ENCODE measurements around the gene GDF2.

The GDF2 gene

GRCh38 chr10:47353351-47353750 lies 31.1 kb downstream of the GDF2 start:
- no peak for DNase-seq

DNA sequence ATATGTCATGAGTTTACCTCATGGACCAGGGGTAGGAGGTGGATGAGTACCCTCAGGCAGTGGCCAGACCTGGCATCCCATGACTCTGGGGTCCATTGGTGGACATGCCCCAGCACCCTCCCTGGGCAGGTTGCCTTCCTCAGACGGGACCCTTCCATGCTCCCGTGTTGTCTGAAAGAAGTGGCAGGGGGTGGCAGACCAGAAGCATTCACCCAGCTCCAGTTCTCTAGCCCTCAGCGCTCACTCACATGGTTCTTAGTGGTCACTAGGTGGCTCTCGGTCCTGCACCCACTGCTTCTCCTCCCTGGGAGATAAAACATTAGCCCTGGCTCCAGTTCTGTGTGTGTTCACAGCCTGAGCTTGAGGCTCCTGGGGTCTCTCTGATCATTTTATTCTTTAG lies 31.9 kb downstream of the GDF2 start:
- DNase-seq: no peak

DNA sequence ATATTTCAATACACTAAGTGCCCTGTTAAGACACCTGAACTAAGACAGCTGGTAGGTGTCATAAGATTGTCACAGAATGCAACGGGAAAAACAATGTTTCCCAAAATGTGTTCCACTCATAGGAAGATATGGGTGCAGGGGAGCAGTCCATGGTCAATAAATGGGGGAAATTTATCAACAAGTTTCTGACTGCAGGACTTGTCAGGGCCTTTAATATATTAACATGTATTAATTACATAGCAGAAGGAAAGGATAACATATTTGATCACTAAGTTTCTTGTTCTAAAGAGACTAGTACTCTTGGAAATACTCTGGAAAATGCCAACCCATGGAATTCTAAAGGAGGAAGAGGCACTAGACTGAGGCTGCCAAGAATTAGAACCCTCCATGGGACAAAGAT lies 32.6 kb downstream of the GDF2 start:
- no peak for DNase-seq

GRCh38 chr10:47356708-47357107 lies 34.5 kb downstream of the GDF2 start:
- no peak for DNase-seq

DNA sequence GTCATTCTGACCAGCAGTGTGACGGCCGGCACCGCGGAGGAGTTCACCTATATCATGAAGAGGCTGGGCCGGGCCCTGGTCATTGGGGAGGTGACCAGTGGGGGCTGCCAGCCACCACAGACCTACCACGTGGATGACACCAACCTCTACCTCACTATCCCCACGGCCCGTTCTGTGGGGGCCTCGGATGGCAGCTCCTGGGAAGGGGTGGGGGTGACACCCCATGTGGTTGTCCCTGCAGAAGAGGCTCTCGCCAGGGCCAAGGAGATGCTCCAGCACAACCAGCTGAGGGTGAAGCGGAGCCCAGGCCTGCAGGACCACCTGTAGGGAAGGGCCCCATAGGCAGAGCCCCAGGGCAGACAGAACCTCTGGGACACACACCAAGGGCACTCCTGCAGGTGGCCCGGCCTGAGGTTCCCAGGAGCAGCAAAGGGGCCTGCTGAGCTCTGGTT lies 34.9 kb downstream of the GDF2 start:
- DNase-seq: no peak

- DNase-seq: no peak
These were observed 35.7 kb downstream of the GDF2 start for GRCh38 chr10:47357911-47358310.

DNA sequence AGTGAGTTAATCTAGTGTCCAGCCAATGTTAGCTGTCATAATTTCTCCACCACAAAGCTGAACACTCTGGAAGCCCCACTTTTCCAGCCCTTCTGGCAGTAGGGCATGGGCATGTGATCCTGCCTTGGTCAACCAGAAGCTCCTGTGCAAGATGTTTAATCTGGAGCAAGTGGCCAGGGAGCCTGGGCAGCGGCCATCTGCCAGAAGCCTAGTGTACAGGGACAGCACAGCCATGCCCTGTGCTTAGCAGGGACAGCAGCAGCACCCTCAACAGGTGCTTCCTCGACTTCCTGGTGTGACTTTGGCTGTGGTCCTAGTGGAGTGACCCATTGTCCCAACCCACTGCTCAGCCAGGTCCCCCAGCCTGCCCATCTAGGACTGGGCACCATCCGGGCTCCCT lies 36.2 kb downstream of the GDF2 start:
- DNase-seq: no peak

DNA sequence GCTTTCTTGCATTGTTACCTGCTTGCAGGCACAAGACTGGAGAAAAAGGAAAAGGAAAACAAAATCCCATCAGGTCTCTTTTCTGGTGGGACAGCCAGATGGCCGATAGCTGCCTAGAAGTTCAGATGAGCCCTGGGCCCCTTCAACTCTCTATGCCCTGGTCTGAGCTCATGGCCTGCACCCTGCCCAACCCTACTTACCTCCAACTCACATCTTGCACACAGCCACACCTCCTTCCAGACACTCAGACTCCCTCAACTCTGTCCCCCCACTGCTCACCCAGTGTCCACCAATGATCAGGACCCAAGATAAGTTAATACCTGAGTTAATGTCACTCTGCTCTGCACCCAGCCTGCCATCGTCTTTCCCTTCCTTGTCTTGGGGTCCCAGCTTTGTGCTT lies 36.8 kb downstream of the GDF2 start:
- DNase-seq: no peak

- DNase-seq: no peak
These were observed 37.6 kb downstream of the GDF2 start for GRCh38 chr10:47359626-47360418.

GRCh38 chr10:47360419-47361040 lies 38.3 kb downstream of the GDF2 start:
- DNase-seq: no peak

GRCh38 chr10:47361293-47361692 lies 39.0 kb downstream of the GDF2 start:
- peak; percentile 26 for DNase-seq

GRCh38 chr10:47362199-47362598 lies 39.9 kb downstream of the GDF2 start:
- DNase-seq: no peak

- no peak for DNase-seq
These were observed 41.5 kb downstream of the GDF2 start for GRCh38 chr10:47363781-47364180.

DNA sequence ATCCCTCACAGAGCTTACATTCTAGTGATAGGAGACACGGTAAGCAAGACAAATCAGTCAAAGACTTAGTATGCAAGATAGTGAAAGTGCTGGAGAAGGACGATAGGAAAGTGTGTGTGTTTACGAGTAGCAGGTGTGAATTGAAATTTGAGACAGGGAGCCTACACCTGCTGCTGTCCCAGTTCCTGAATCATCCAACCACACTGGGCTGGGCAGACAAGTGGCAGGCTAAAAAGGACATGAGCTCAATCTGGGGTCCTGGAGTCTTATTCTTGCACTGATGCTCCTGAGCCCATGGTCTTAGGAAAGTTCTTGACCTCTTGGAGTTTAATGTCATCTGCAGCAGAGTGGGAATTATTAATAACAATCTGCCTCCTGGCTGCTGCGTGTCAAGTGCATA lies 42.1 kb downstream of the GDF2 start:
- no peak for DNase-seq

- DNase-seq: no peak
These were observed 42.7 kb downstream of the GDF2 start for GRCh38 chr10:47364911-47365310.

- DNase-seq: no peak
These were observed 43.4 kb downstream of the GDF2 start for GRCh38 chr10:47365431-47366180.

DNA sequence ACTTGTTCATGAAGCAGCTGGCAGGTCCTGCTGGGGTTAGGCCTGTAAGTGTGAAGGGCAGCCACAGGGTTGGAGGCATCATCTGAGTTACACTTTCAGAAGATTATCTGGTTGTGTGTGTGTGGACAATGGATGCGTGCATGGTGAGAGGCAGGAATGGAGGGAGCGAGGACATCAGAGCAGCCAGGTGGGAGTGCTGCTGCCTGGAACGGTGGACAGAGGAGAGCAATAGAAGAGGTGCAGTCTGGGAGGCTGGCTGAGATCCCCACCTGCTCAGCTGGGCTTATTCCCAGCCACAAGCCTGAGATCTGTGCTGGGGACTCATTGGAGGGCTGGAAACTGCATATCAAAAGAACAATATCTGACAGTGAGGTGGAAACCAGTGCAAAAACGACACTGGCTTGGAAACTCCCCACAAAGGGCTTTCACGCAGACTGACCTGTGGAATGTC lies 44.0 kb downstream of the GDF2 start:
- DNase-seq: no peak

DNA sequence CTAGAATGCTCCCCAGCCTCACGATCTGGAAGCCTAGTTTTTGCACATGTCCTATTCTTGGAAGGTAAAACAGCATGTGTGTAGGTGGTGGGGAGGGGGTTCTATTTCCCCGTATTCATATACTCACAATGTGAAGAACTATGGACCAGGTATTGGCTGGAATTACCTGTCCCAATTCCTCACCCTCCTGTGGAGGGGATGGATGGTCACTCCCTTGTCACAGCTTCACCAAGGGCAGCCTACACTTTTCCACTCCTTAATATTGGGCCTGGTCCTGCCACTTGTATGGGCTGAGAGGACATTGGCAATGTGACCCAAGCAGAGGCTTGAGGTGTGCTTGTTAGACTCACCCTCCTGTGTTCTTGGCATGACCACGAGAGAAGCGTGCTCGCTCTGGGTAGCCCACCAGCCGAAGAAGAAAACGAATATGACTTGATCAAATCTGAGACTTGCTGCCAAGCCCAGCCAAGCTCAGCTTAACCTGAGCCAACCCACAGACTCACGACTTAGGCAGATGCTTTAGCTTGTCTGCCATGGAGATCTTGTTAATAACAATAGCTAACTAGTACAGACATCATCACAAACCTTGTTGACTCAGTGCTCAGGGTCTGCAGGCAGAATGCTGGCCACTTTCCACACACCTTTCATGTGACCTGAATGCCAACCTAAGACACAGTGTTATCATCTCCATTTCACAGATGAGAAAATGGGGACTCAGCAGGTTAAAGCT lies 44.6 kb downstream of the GDF2 start:
- no peak for DNase-seq

DNA sequence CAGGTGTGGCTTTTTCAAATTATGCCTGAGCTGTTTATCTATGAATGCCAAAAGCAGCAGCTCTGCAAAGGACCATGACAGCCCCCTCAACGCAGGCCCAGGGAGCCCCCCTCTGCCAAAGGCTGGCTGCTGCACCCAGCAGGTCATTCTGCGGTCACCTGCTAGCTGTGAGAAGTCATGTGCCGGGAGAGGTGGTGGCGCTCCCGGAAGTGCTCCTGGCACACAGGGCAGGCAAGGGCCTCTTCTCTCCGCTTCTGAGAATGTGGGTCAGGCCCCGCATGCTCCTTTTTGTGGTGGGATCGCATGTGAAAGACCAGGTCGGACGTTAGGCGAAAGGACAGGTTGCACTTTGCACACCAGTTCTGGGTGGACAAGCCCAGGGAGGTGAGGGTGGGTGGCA lies 45.4 kb downstream of the GDF2 start:
- no peak for DNase-seq

DNA sequence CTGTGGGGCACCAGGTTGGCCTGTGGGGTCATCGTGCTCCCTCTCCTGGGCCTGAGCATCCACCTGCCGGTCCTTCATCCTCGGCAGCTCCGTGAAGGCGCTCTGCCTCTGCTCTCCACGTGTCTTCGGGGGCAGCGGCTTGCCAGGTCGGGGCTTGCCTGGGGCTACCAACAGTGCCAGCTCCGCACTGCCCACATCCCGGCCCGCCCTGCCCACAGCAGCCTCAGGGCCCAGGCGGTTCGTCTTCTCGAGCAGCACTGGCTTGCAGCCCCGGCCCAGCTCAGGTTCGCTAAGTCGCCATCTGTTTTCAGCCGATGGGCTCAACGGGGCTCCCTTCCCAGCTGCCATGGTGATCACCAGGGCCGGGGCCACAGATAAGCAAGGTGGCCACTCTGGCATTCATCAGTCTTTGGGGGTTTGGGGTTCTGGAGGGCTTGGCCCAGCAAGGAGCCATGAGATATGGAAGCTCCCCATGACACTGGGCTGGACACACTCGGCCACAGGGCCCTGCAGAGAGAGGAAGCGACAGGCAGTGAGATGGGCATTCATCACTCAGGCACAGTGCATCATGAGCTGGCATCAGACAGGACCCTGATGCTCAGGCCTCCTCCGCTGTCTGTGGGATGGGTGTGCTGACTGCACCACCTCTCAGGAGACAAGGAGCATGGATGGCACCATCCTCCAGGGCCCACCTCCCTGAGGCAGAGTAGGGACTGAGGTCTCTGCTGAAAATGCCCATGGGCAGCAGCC lies 46.4 kb downstream of the GDF2 start:
- DNase-seq: no peak

DNA sequence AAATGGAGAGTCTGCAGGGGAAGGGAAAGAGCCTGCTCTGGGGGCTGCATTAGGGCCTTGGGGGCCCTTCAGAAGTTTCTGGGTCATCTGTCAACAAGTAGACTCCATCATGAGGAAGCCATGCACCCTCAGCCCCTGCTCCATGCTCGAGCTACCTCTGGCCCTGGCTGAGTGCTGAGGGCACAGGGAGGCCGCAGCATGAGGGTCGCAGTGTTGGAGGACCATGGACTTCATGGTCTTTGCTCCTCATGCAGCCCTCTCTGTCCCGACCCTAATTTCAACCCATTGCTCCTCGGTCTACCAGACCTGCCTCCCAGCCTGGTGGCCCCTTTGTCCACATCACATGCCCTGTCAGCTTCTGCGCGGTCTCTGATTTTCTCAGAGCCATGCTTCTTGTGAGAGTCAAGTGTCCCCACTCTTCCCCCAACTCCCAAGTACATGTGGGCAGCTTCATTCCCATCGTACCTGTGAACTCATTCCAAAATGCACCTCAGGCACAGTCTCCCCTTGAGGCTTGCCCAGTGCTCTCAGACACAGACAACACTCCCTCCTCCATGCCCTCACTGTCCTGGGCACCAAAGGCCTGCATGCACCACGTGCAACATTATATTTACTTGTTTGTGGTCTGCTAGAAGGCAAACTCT lies 47.1 kb downstream of the GDF2 start:
- DNase-seq: no peak
